Trophoblast cell (in vitro differentiated cells and primary cell): ENCODE measurements around the gene GALNTL6.

ENCODE experiments used
- DNase-seq, 2 donors: peaks; one replicate each; pipeline ENCODE4 v3.0.0-alpha.2; 2016
- H2AFZ ChIP-seq: 2 replicates; pipeline ENCODE4 v1.6.1; 2013; ENCODE audit warnings: low read length, moderate library complexity, mild to moderate bottlenecking; ENCODE audit not compliant: insufficient read depth, poor library complexity
- H2AK5ac ChIP-seq: 2 replicates; pipeline ENCODE4 v1.6.1; 2013; ENCODE audit warnings: mild to moderate bottlenecking, low read length
- H2BK120ac ChIP-seq: 2 replicates; pipeline ENCODE4 v1.6.1; 2013; ENCODE audit warnings: low read length, mild to moderate bottlenecking, moderate library complexity; ENCODE audit not compliant: insufficient read depth, poor library complexity
- H2BK12ac ChIP-seq: 2 replicates; pipeline ENCODE4 v1.6.1; 2013; ENCODE audit warnings: mild to moderate bottlenecking, low read length, moderate library complexity
- H2BK5ac ChIP-seq: 2 replicates; pipeline ENCODE4 v1.6.1; 2013; ENCODE audit warnings: low read length, low read depth, moderate library complexity, mild to moderate bottlenecking; ENCODE audit not compliant: poor library complexity
- H3K14ac ChIP-seq: 2 replicates; pipeline ENCODE4 v1.6.1; 2013; ENCODE audit warnings: mild to moderate bottlenecking, low read length
- H3K18ac ChIP-seq: 2 replicates; pipeline ENCODE4 v1.6.1; 2013; ENCODE audit warnings: mild to moderate bottlenecking, low read length
- H3K23ac ChIP-seq: 2 replicates; pipeline ENCODE4 v1.6.1; 2013; ENCODE audit warnings: low read length
- H3K27ac ChIP-seq: 2 replicates; pipeline ENCODE4 v1.5.1; 2013; ENCODE audit warnings: low read depth, mild to moderate bottlenecking, inconsistent platforms, low read length, moderate library complexity
- H3K27me3 ChIP-seq: 2 replicates; pipeline ENCODE4 v1.6.1; 2013; ENCODE audit warnings: inconsistent platforms, mild to moderate bottlenecking, low read length, moderate library complexity; ENCODE audit not compliant: insufficient read depth
- H3K36me3 ChIP-seq, 2 experiments: 1 replicate in 1 of 2; 2 replicates in 1 of 2; pipeline ENCODE4 v1.6.1; 2013; ENCODE audit warnings: low read length in 2 of 2, mild to moderate bottlenecking in 2 of 2, moderate library complexity in 1 of 2; ENCODE audit not compliant: insufficient read depth in 2 of 2, control insufficient read depth in 1 of 2
- H3K4ac ChIP-seq: 2 replicates; pipeline ENCODE4 v1.6.1; 2013; ENCODE audit warnings: low read depth, mild to moderate bottlenecking, low read length, moderate library complexity
- H3K4me1 ChIP-seq, 2 experiments: 1 replicate in 1 of 2; 2 replicates in 1 of 2; pipeline ENCODE4 v1.6.1; 2013; ENCODE audit warnings: low read length in 2 of 2, mild to moderate bottlenecking in 2 of 2, moderate library complexity in 1 of 2; ENCODE audit not compliant: insufficient read depth in 2 of 2, control insufficient read depth in 1 of 2
- H3K4me2 ChIP-seq: 2 replicates; pipeline ENCODE4 v1.6.1; 2013; ENCODE audit warnings: inconsistent platforms, mild to moderate bottlenecking, low read length, moderate library complexity
- H3K4me3 ChIP-seq: 2 replicates; pipeline ENCODE4 v1.5.1; 2013; ENCODE audit warnings: mild to moderate bottlenecking, low read depth, low read length, inconsistent platforms
- H3K79me1 ChIP-seq: one replicate; pipeline ENCODE4 v1.6.1; 2013; ENCODE audit warnings: low read length
- H3K79me2 ChIP-seq: 2 replicates; pipeline ENCODE4 v1.6.1; 2013; ENCODE audit warnings: low read length, mild to moderate bottlenecking; ENCODE audit not compliant: control insufficient read depth, insufficient read depth, poor library complexity
- H3K9ac ChIP-seq: 2 replicates; pipeline ENCODE4 v1.6.1; 2013; ENCODE audit warnings: mild to moderate bottlenecking, low read length
- H3K9me3 ChIP-seq: 2 replicates; pipeline ENCODE4 v1.6.1; 2013; ENCODE audit warnings: low read depth, mild to moderate bottlenecking, control low read depth, inconsistent platforms, low read length; ENCODE audit not compliant: insufficient read depth
- H4K12ac ChIP-seq: 2 replicates; pipeline ENCODE4 v1.6.1; 2013; ENCODE audit warnings: low read depth, mild to moderate bottlenecking, low read length, moderate library complexity
- H4K8ac ChIP-seq: 2 replicates; pipeline ENCODE4 v1.6.1; 2013; ENCODE audit warnings: low read depth, mild to moderate bottlenecking, low read length, moderate library complexity
- H4K91ac ChIP-seq: one replicate; pipeline ENCODE4 v1.6.1; 2013; ENCODE audit warnings: low read depth, mild to moderate bottlenecking, low read length, moderate library complexity
- WGBS: extraction: QIAGEN DNeasy Blood & Tissue Kit; methylation state at CpG from one replicate; pipeline ENCODE4 v1.1.7; 2013; ENCODE audit warnings: missing lambda C conversion rate; ENCODE audit not compliant: insufficient read length, insufficient coverage; ENCODE audit errors: extremely low coverage; 5-methylcytosine and 5-hydroxymethylcytosine counted together

GALNTL6 gene

GRCh38 chr4:172601195-172601594 lies 788.0 kb downstream of the GALNTL6 start:
- H3K9me3 ChIP-seq, result no peaks in the 10 kb centered on the region
- no CpG with 5 or more reads among the region's 2 CpGs for WGBS
- no peaks in the 10 kb centered on the region for H3K79me1 ChIP-seq
- H2BK12ac ChIP-seq, result no peak overlapping the region
- no peak overlapping the region for H4K8ac ChIP-seq
- H2BK120ac ChIP-seq, result no peak overlapping the region
- no peak overlapping the region for H3K23ac ChIP-seq
- H3K79me2 ChIP-seq, result no peaks in the 10 kb centered on the region
- H4K12ac ChIP-seq, result no peak overlapping the region
- no peak overlapping the region for H2BK5ac ChIP-seq
- no peak overlapping the region for H3K14ac ChIP-seq
- no peak overlapping the region for H4K91ac ChIP-seq
- H3K27me3 ChIP-seq, result no peaks in the 10 kb centered on the region
- no peak overlapping the region for H2AK5ac ChIP-seq
- no peak overlapping the region for H2AFZ ChIP-seq
- no peak overlapping the region for H3K4me2 ChIP-seq
- DNase-seq, result no peak
- H3K4me3 ChIP-seq, result no peak overlapping the region
- no peak overlapping the region for H3K9ac ChIP-seq
- H3K18ac ChIP-seq, result no peak overlapping the region
- no peak overlapping the region for H3K4ac ChIP-seq
- no peaks in the 10 kb centered on the region for H3K4me1 ChIP-seq
- no peak overlapping the region for H3K27ac ChIP-seq
- no peaks in the 10 kb centered on the region for H3K36me3 ChIP-seq

- Histone ChIP-seq H3K9me3 (no peaks in the 10 kb centered on the region), H3K4me2 (no peak overlapping the region), H3K27me3 (no peaks in the 10 kb centered on the region), H2BK120ac (no peak overlapping the region), H3K79me1 (no peaks in the 10 kb centered on the region), H3K4me3 (no peak overlapping the region), H3K14ac (no peak overlapping the region), H2BK5ac (no peak overlapping the region), H4K8ac (no peak overlapping the region), H2BK12ac (no peak overlapping the region), H3K9ac (no peak overlapping the region), H2AK5ac (no peak overlapping the region), H3K18ac (no peak overlapping the region), H4K12ac (no peak overlapping the region), H3K4me1 (no peaks in the 10 kb centered on the region), H3K27ac (no peak overlapping the region), H4K91ac (no peak overlapping the region), H3K23ac (no peak overlapping the region), H3K36me3 (no peaks in the 10 kb centered on the region), H3K79me2 (no peaks in the 10 kb centered on the region), H3K4ac (no peak overlapping the region), H2AFZ (no peak overlapping the region)
- DNase-seq, result peak in 1 of 2 donors; percentile 5
- WGBS, result no CpG with 5 or more reads among the region's 5 CpGs
Observed at GRCh38 chr4:172619218-172619617, 806.0 kb downstream of the GALNTL6 start.

- H3K4me2 ChIP-seq, result no peak overlapping the region
- DNase-seq, result no peak
- H3K9me3 ChIP-seq, result no peaks in the 10 kb centered on the region
- no peak overlapping the region for H3K14ac ChIP-seq
- no peaks in the 10 kb centered on the region for H3K27me3 ChIP-seq
- no peak overlapping the region for H4K12ac ChIP-seq
- H2AK5ac ChIP-seq, result no peak overlapping the region
- no peak overlapping the region for H2AFZ ChIP-seq
- H3K79me1 ChIP-seq, result no peaks in the 10 kb centered on the region
- no peak overlapping the region for H4K91ac ChIP-seq
- no peaks in the 10 kb centered on the region for H3K79me2 ChIP-seq
- no peak overlapping the region for H3K4ac ChIP-seq
- H3K9ac ChIP-seq, result no peak overlapping the region
- no peak overlapping the region for H3K18ac ChIP-seq
- no peaks in the 10 kb centered on the region for H3K4me1 ChIP-seq
- no peak overlapping the region for H3K27ac ChIP-seq
- no peak overlapping the region for H2BK5ac ChIP-seq
- H4K8ac ChIP-seq, result no peak overlapping the region
- H2BK12ac ChIP-seq, result no peak overlapping the region
- H3K36me3 ChIP-seq, result no peaks in the 10 kb centered on the region
- no CpG with 5 or more reads among the region's 2 CpGs for WGBS
- H2BK120ac ChIP-seq, result no peak overlapping the region
- H3K4me3 ChIP-seq, result no peak overlapping the region
- no peak overlapping the region for H3K23ac ChIP-seq
Observed at GRCh38 chr4:172619798-172620197, 806.6 kb downstream of the GALNTL6 start.

GRCh38 chr4:172628263-172628662 lies 815.1 kb downstream of the GALNTL6 start:
- H3K79me2 ChIP-seq, result no peaks in the 10 kb centered on the region
- DNase-seq, result no peak
- no peak overlapping the region for H4K91ac ChIP-seq
- no peak overlapping the region for H3K27ac ChIP-seq
- no peak overlapping the region for H4K8ac ChIP-seq
- no peak overlapping the region for H2AFZ ChIP-seq
- WGBS, result no CpG with 5 or more reads among the region's 3 CpGs
- H3K18ac ChIP-seq, result no peak overlapping the region
- no peak overlapping the region for H3K9ac ChIP-seq
- no peak overlapping the region for H2BK12ac ChIP-seq
- H3K36me3 ChIP-seq, result no peaks in the 10 kb centered on the region
- H2AK5ac ChIP-seq, result no peak overlapping the region
- no peak overlapping the region for H3K4me2 ChIP-seq
- H3K9me3 ChIP-seq, result no peaks in the 10 kb centered on the region
- H3K4me3 ChIP-seq, result no peak overlapping the region
- no peak overlapping the region for H3K14ac ChIP-seq
- H4K12ac ChIP-seq, result no peak overlapping the region
- no peaks in the 10 kb centered on the region for H3K27me3 ChIP-seq
- H2BK5ac ChIP-seq, result no peak overlapping the region
- no peaks in the 10 kb centered on the region for H3K4me1 ChIP-seq
- no peak overlapping the region for H2BK120ac ChIP-seq
- H3K23ac ChIP-seq, result no peak overlapping the region
- H3K4ac ChIP-seq, result no peak overlapping the region
- no peaks in the 10 kb centered on the region for H3K79me1 ChIP-seq
